IMR-90 (cell line): Measurements from ENCODE around the gene HCN3. TPM values are rescaled to one million over a fixed set of nuclear protein-coding genes. Genes with fewer than 3 reads are reported as not detected.

ENCODE experiments used
- ATAC-seq: fragments of 200-7000 bp; cut with Tn5 transposase; 2 replicates; pipeline ENCODE4 v1.9.1; 2020; ENCODE audit warnings: low read depth, mild to moderate bottlenecking, moderate library complexity
- BruUV-seq: library from RNA; stranded (reverse); fragments of 400-500 nt; replicated peaks from 2 replicates; lab custom pipeline; 2021; lab: Mats Ljungman, UMichigan
- CTCF ChIA-PET: fragments of 300-600 bp; formaldehyde crosslinking; extraction: SDS; loops from one replicate; lab custom pipeline; 2021; ENCODE audit warnings: antibody characterized with exemption; lab: Yijun Ruan, JAX
- POLR2A ChIA-PET: fragments of 300-600 bp; sonication (Branson Sonifier 250); formaldehyde crosslinking; loops from one replicate; lab custom pipeline; 2022; ENCODE audit warnings: antibody characterized with exemption; ENCODE audit not compliant: unreplicated experiment; lab: Charles Lee
- DNase-seq: peaks from one replicate; pipeline ENCODE4 v3.0.0; 2013
- H2AFZ ChIP-seq: replicated peaks from 2 replicates; pipeline ENCODE3; 2013; ENCODE audit warnings: low read length, mild to moderate bottlenecking; ENCODE audit not compliant: poor library complexity
- H2AK5ac ChIP-seq: 2 replicates; pipeline ENCODE4 v1.6.1; 2013; ENCODE audit warnings: low read depth, low read length, inconsistent platforms
- H2AK9ac ChIP-seq: replicated peaks from 2 replicates; pipeline ENCODE3; 2013; ENCODE audit warnings: mild to moderate bottlenecking, low read depth, low read length, moderate library complexity; ENCODE audit not compliant: poor library complexity
- H2BK120ac ChIP-seq: 2 replicates; pipeline ENCODE4 v1.6.1; 2013; ENCODE audit warnings: low read depth, low read length, inconsistent platforms
- H2BK15ac ChIP-seq: 3 replicates; pipeline ENCODE4 v1.6.1; 2013; ENCODE audit warnings: low read depth, low read length, inconsistent platforms
- H2BK20ac ChIP-seq: 2 replicates; pipeline ENCODE4 v1.6.1; 2013; ENCODE audit warnings: low read depth, mild to moderate bottlenecking, inconsistent platforms, low read length, moderate library complexity
- H2BK5ac ChIP-seq: 2 replicates; pipeline ENCODE4 v1.6.1; 2013; ENCODE audit warnings: mild to moderate bottlenecking, low read depth, low read length, inconsistent platforms; ENCODE audit not compliant: poor library complexity, severe bottlenecking
- H3K14ac ChIP-seq: replicated peaks from 2 replicates; pipeline ENCODE4 v1.6.1; 2013; ENCODE audit warnings: low read depth, low read length, inconsistent platforms
- H3K18ac ChIP-seq: 2 replicates; pipeline ENCODE4 v1.6.1; 2013; ENCODE audit warnings: low read depth, low read length, control low read depth
- H3K23ac ChIP-seq: 2 replicates; pipeline ENCODE4 v1.6.1; 2013; ENCODE audit warnings: low read depth, low read length, inconsistent platforms
- H3K27ac ChIP-seq: 2 replicates; pipeline ENCODE4 v1.5.1; 2013; ENCODE audit warnings: mild to moderate bottlenecking, control low read depth, low read length; ENCODE audit not compliant: insufficient read depth
- H3K27me3 ChIP-seq: 2 replicates; pipeline ENCODE4 v1.6.1; 2013; ENCODE audit warnings: low read length; ENCODE audit not compliant: control insufficient read depth, insufficient read depth
- H3K36me3 ChIP-seq: 2 replicates; pipeline ENCODE4 v1.6.1; 2013; ENCODE audit warnings: low read length, mixed read lengths; ENCODE audit not compliant: control insufficient read depth, insufficient read depth
- H3K4ac ChIP-seq: 2 replicates; pipeline ENCODE4 v1.6.1; 2013; ENCODE audit warnings: low read depth, low read length, inconsistent platforms
- H3K4me1 ChIP-seq: 2 replicates; pipeline ENCODE4 v1.6.1; 2013; ENCODE audit warnings: low read length, mixed read lengths; ENCODE audit not compliant: control insufficient read depth, insufficient read depth
- H3K4me2 ChIP-seq: 2 replicates; pipeline ENCODE4 v1.6.1; 2013; ENCODE audit warnings: low read depth, mild to moderate bottlenecking, control low read depth, low read length, moderate library complexity
- H3K4me3 ChIP-seq: 2 replicates; pipeline ENCODE4 v1.5.1; 2013; ENCODE audit warnings: low read depth, mild to moderate bottlenecking, control low read depth, low read length, moderate library complexity; ENCODE audit not compliant: insufficient read depth
- H3K56ac ChIP-seq: 2 replicates; pipeline ENCODE4 v1.6.1; 2013; ENCODE audit warnings: low read length, inconsistent platforms; ENCODE audit not compliant: insufficient read depth; ENCODE audit errors: extremely low read depth
- H3K79me1 ChIP-seq, 2 experiments: 2 replicates each; pipeline ENCODE4 v1.6.1; 2013; ENCODE audit warnings: low read length in 2 of 2, inconsistent platforms in 1 of 2, low read depth in 1 of 2
- H3K9ac ChIP-seq: 2 replicates; pipeline ENCODE4 v1.6.1; 2013; ENCODE audit warnings: low read depth, low read length, control low read depth
- H3K9me1 ChIP-seq: 2 replicates; pipeline ENCODE4 v1.6.1; 2013; ENCODE audit warnings: low read length, inconsistent platforms; ENCODE audit not compliant: insufficient read depth
- H3K9me3 ChIP-seq: 2 replicates; pipeline ENCODE4 v1.6.1; 2013; ENCODE audit warnings: low read length; ENCODE audit not compliant: control insufficient read depth, insufficient read depth
- H4K20me1 ChIP-seq: 2 replicates; pipeline ENCODE4 v1.6.1; 2013; ENCODE audit warnings: low read length, inconsistent platforms; ENCODE audit not compliant: insufficient read depth
- H4K5ac ChIP-seq: 2 replicates; pipeline ENCODE4 v1.6.1; 2013; ENCODE audit warnings: mild to moderate bottlenecking, low read depth, low read length, control low read depth
- H4K8ac ChIP-seq, 2 experiments: 2 replicates each; pipeline ENCODE4 v1.6.1; 2013; ENCODE audit warnings: low read depth in 2 of 2, low read length in 2 of 2, control low read depth in 1 of 2, inconsistent platforms in 1 of 2
- H4K91ac ChIP-seq: 2 replicates; pipeline ENCODE4 v1.6.1; 2013; ENCODE audit warnings: low read depth, low read length, inconsistent platforms; ENCODE audit not compliant: insufficient read depth
- BHLHE40 ChIP-seq: fragments of 150-350 bp; IDR thresholded peaks from 2 replicates; pipeline ENCODE4 v1.6.1; 2016; ENCODE audit warnings: mild to moderate bottlenecking, low read depth, low read length
- CEBPB ChIP-seq: IDR thresholded peaks from 2 replicates; pipeline ENCODE4 v1.6.1; 2012; ENCODE audit warnings: low read depth, low read length, improper control_type of control experiment
- CHD1 ChIP-seq: IDR thresholded peaks from 2 replicates; pipeline ENCODE4 v1.6.1; 2012; ENCODE audit warnings: low read depth, low read length, improper control_type of control experiment
- CTCF ChIP-seq: conservative IDR thresholded peaks from 2 replicates; pipeline ENCODE4 v1.5.1; 2012; ENCODE audit warnings: mild to moderate bottlenecking, low read depth, low read length, improper control_type of control experiment
- FOS ChIP-seq: fragments of 150-350 bp; IDR thresholded peaks from 2 replicates; pipeline ENCODE4 v1.6.1; 2016; ENCODE audit warnings: low read depth, low read length
- MAFK ChIP-seq: IDR thresholded peaks from 2 replicates; pipeline ENCODE4 v1.6.1; 2012; ENCODE audit warnings: low read depth, low read length, improper control_type of control experiment
- MAZ ChIP-seq: IDR thresholded peaks from 2 replicates; pipeline ENCODE4 v1.6.1; 2012; ENCODE audit warnings: low read depth, mild to moderate bottlenecking, low read length, improper control_type of control experiment, moderate library complexity, borderline replicate concordance
- MXI1 ChIP-seq: IDR thresholded peaks from 2 replicates; pipeline ENCODE4 v1.6.1; 2012; ENCODE audit warnings: low read depth, mild to moderate bottlenecking, low read length, moderate library complexity, borderline replicate concordance
- NFE2L2 ChIP-seq: fragments of 150-350 bp; IDR thresholded peaks from 2 replicates; pipeline ENCODE4 v1.6.1; 2016; ENCODE audit warnings: low read depth, mild to moderate bottlenecking, low read length
- POLR2A ChIP-seq: IDR thresholded peaks from 2 replicates; pipeline ENCODE4 v1.6.1; 2012; ENCODE audit warnings: mild to moderate bottlenecking, low read depth, low read length
- RAD21 ChIP-seq: IDR thresholded peaks from 2 replicates; pipeline ENCODE4 v1.6.1; 2012; ENCODE audit warnings: low read length, improper control_type of control experiment
- RCOR1 ChIP-seq: IDR thresholded peaks from 2 replicates; pipeline ENCODE4 v1.6.1; 2012; ENCODE audit warnings: mild to moderate bottlenecking, low read length, improper control_type of control experiment; ENCODE audit not compliant: insufficient replicate concordance
- RFX5 ChIP-seq: IDR thresholded peaks from 2 replicates; pipeline ENCODE4 v1.8.0; 2012; ENCODE audit warnings: low read depth, mild to moderate bottlenecking, low read length, moderate library complexity
- SMC3 ChIP-seq: fragments of 150-350 bp; IDR thresholded peaks from 2 replicates; pipeline ENCODE4 v1.6.1; 2016; ENCODE audit warnings: low read depth, mild to moderate bottlenecking, antibody characterized with exemption, low read length, moderate library complexity
- WGBS, 2 experiments: methylation state at CpG; one replicate each; pipeline versions ENCODE4 v1.1.5 to v1.1.7; 2013; ENCODE audit warnings: missing lambda C conversion rate in 2 of 2; ENCODE audit not compliant: insufficient read length in 1 of 2; ENCODE audit errors: extremely low coverage in 2 of 2; 5-methylcytosine and 5-hydroxymethylcytosine counted together
- dilution Hi-C: fragments of 300-500 bp; cut with HindIII; formaldehyde crosslinking; loops from one replicate; pipeline ENCODE4 v1.14.3; 2018; ENCODE audit warnings: low sequenced_read_pairs; ENCODE audit not compliant: unreplicated experiment
- in situ Hi-C: fragments of 300-500 bp; cut with MboI; formaldehyde crosslinking; loops from 3 replicates; pipeline ENCODE4 v1.14.3; 2019; ENCODE audit warnings: low sequenced_read_pairs, inconsistent platforms, mixed read lengths
- intact Hi-C: fragments of 100-400 bp; cut with micrococcal nuclease; formaldehyde crosslinking; loops from 2 replicates; pipeline ENCODE4 v1.10.0; 2022
- polyA plus RNA-seq, 3 experiments: library from polyadenylated mRNA; depleted of rRNA; stranded (reverse); fragments of >200 nt; gene quantifications; 2 replicates each; pipeline ENCODE4 v1.2.3, GENCODE V29; 2012; ENCODE audit warnings: low replicate concordance in 1 of 3
- total RNA-seq: library from RNA; depleted of rRNA; stranded (reverse); fragments of >200 nt; gene quantifications from 2 replicates; pipeline ENCODE4 v1.2.3, GENCODE V29; 2012
- TF ChIP-seq, protein P1 (sequence below): fragments of 150-350 bp; IDR thresholded peaks from 2 replicates; pipeline ENCODE4 v1.6.1; 2016; ENCODE audit warnings: low read depth, mild to moderate bottlenecking, low read length, moderate library complexity, borderline replicate concordance

HCN3 gene
- total and polyA plus RNA-seq, 2 of the 4 experiments (the other 2 are of a cell fraction): 0.36 to 2.7 TPM

- H3K4me2 ChIP-seq: no peak overlapping the region
- no peak overlapping the region for H2BK20ac ChIP-seq
- H3K27ac ChIP-seq: no peak overlapping the region
- DNase-seq (no peak), ATAC-seq (no peak)
- H4K91ac ChIP-seq: no peak overlapping the region
- no peak overlapping the region for H3K4me3 ChIP-seq
- H4K8ac ChIP-seq: no peak overlapping the region
- peaks cover 4% of the 10 kb centered on the region; the same call in 1 of the 2 replicates for H3K9me1 ChIP-seq
- no peak overlapping the region for H4K5ac ChIP-seq
- no peak overlapping the region for H3K14ac ChIP-seq
- H3K23ac ChIP-seq: no peak overlapping the region
- BruUV-seq: no TSS peak
- H2AK9ac ChIP-seq: peak overlapping the region; percentile 70
- CTCF ChIA-PET: interaction anchor here (0.6 kb wide), 1 partner anchor 10 kb away, joined by 3 read pairs; no protein-coding TSS in a partner anchor
- intact Hi-C loops (loop anchor here (5.0 kb wide), 1 partner anchor 47 kb away; the partner anchor contains the start of gene FDPS), in situ Hi-C loops (no loop called here), dilution Hi-C loops (no loop called here)
- H2BK15ac ChIP-seq: no peak overlapping the region
- H2AFZ ChIP-seq: no peak overlapping the region
- POLR2A ChIA-PET: no interaction called here
- no peak overlapping the region for H3K18ac ChIP-seq
- H3K79me1 ChIP-seq: peaks cover 14 to 31% of the 10 kb centered on the region in 2 experiments
- H4K20me1 ChIP-seq: no peaks in the 10 kb centered on the region
- peaks cover 5% of the 10 kb centered on the region for H3K4me1 ChIP-seq
- no peak overlapping the region for H3K4ac ChIP-seq
- no peak overlapping the region for H3K56ac ChIP-seq
- H3K27me3 ChIP-seq: no peaks in the 10 kb centered on the region
- H3K9me3 ChIP-seq: no peaks in the 10 kb centered on the region
- H2BK120ac ChIP-seq: no peak overlapping the region
- TF ChIP-seq BHLHE40 (no peak), RFX5 (no peak), FOS (no peak), NFE2L2 (no peak), CHD1 (no peak), RAD21 (no peak), POLR2A (no peak), RCOR1 (no peak), CEBPB (no peak), MAFK (no peak), CTCF (no peak), SMC3 (no peak), MAZ (no peak), MXI1 (no peak)
- TF ChIP-seq, protein P1, sequence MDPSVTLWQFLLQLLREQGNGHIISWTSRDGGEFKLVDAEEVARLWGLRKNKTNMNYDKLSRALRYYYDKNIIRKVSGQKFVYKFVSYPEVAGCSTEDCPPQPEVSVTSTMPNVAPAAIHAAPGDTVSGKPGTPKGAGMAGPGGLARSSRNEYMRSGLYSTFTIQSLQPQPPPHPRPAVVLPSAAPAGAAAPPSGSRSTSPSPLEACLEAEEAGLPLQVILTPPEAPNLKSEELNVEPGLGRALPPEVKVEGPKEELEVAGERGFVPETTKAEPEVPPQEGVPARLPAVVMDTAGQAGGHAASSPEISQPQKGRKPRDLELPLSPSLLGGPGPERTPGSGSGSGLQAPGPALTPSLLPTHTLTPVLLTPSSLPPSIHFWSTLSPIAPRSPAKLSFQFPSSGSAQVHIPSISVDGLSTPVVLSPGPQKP: no peak
- WGBS, 2 experiments: 95% methylated on average over 3 of the region's 5 CpGs; no CpG with 5 or more reads in 1 of the 2 experiments
- no peak overlapping the region for H2BK5ac ChIP-seq
- no peak overlapping the region for H3K9ac ChIP-seq
- peaks cover 30% of the 10 kb centered on the region for H3K36me3 ChIP-seq
- no peak overlapping the region for H2AK5ac ChIP-seq
These were observed 17.0 kb upstream of the HCN3 start for GRCh38 chr1:155260276-155260675.
